ENCODE results near the gene CTR9. TPM values are rescaled to one million over a fixed set of nuclear protein-coding genes. Genes with fewer than 3 reads are reported as not detected.
A peak's percentile ranks its signal among the peaks of the same experiment; 100 is the strongest.

Gene CTR9
- polyA plus RNA-seq, 1 of the 3 experiments (the other 2 are of a cell fraction) = 10.1 TPM

- TF ChIP-seq RFX5 (IDR thresholded peaks at IDR 0.05; ENCODE audit: low read length) (no peak), YY1 (IDR thresholded peaks at IDR 0.05; ENCODE audit: low read depth) (no peak)
Measured at GRCh38 chr11:10728154-10728553, 22.9 kb upstream of the CTR9 start (continued).

- 47% methylated on average over 10 of the region's 20 CpGs for WGBS (ENCODE audit: low lambda C conversion rate)
- ChIA-PET CTCF (interaction anchor here (0.6 to 3.9 kb wide), 5 partner anchors 11 to 325 kb away, joined by 3 to 23 read pairs (median 3); partner anchors contain the start of gene RNF141), POLR2A (interaction anchor here (0.6 kb wide), 1 partner anchor 80 kb away, joined by 5 read pairs; the partner anchor contains the start of gene EIF4G2)
- Histone ChIP-seq H3K9me3 (no peaks in the 10 kb centered on the region), H3F3A (replicated peaks; ENCODE audit: insufficient read depth) (no peaks in the 10 kb centered on the region), H3K9ac (no peak overlapping the region), H3K27ac (ENCODE audit: low read depth in 2 of 2, low read length in 1 of 2) (peak overlapping the region in 1 of 2 experiments; percentile 23; a peak in 1 of 4 replicates), H3K9me2 (no peaks in the 10 kb centered on the region), H3K27me3 (ENCODE audit: insufficient read depth) (no peaks in the 10 kb centered on the region), H2AFZ (ENCODE audit: low read depth) (no peak overlapping the region), H4K20me1 (ENCODE audit: insufficient read depth) (no peaks in the 10 kb centered on the region), H3K36me3 (replicated peaks in 1 of 2; ENCODE audit: control insufficient read depth in 1 of 2, insufficient read depth in 2 of 2, low read length in 1 of 2) (no peaks in the 10 kb centered on the region), H3K4me1 (ENCODE audit: control insufficient read depth in 1 of 2, insufficient read depth in 2 of 2, low read depth in 1 of 2, low read length in 1 of 2) (peaks cover 0 to 4% of the 10 kb centered on the region in 2 experiments; a peak in 2 of 4 replicates), H3K4me3 (ENCODE audit: low read depth in 2 of 2, low read length in 1 of 2) (peak overlapping the region in 1 of 2 experiments; percentile 44; a peak in 2 of 4 replicates), H3K79me2 (ENCODE audit: insufficient read depth) (no peaks in the 10 kb centered on the region), H3K4me2 (0 out of 2 replicates have a peak overlapping the region, but pooled peaks have one; percentile 19)
- TF ChIP-seq, protein P1, sequence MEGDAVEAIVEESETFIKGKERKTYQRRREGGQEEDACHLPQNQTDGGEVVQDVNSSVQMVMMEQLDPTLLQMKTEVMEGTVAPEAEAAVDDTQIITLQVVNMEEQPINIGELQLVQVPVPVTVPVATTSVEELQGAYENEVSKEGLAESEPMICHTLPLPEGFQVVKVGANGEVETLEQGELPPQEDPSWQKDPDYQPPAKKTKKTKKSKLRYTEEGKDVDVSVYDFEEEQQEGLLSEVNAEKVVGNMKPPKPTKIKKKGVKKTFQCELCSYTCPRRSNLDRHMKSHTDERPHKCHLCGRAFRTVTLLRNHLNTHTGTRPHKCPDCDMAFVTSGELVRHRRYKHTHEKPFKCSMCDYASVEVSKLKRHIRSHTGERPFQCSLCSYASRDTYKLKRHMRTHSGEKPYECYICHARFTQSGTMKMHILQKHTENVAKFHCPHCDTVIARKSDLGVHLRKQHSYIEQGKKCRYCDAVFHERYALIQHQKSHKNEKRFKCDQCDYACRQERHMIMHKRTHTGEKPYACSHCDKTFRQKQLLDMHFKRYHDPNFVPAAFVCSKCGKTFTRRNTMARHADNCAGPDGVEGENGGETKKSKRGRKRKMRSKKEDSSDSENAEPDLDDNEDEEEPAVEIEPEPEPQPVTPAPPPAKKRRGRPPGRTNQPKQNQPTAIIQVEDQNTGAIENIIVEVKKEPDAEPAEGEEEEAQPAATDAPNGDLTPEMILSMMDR (IDR thresholded peaks at IDR 0.05) = no peak
- TF ChIP-seq CHD2 (IDR thresholded peaks at IDR 0.05; ENCODE audit: low read length, partially characterized antibody) = peak; percentile 38
- peak; percentile 43; the same call in 1 of the 2 replicates for TF ChIP-seq MXI1 (IDR thresholded peaks at IDR 0.05; ENCODE audit: low read depth, low read length)
- peak; percentile 81 for DNase-seq
Measured at GRCh38 chr11:10728789-10729472, 22.1 kb upstream of the CTR9 start.

- Histone ChIP-seq H2AFZ (ENCODE audit: low read depth) (no peak overlapping the region), H3K4me1 (ENCODE audit: control insufficient read depth in 1 of 2, insufficient read depth in 2 of 2, low read depth in 1 of 2, low read length in 1 of 2) (peaks cover 2 to 4% of the 10 kb centered on the region in 2 experiments; a peak in 2 of 4 replicates), H3K27ac (ENCODE audit: low read depth in 2 of 2, low read length in 1 of 2) (no peak overlapping the region), H3K36me3 (replicated peaks in 1 of 2; ENCODE audit: control insufficient read depth in 1 of 2, insufficient read depth in 2 of 2, low read length in 1 of 2) (no peaks in the 10 kb centered on the region), H3K79me2 (ENCODE audit: insufficient read depth) (no peaks in the 10 kb centered on the region), H3K4me2 (no peak overlapping the region), H3K27me3 (ENCODE audit: insufficient read depth) (no peaks in the 10 kb centered on the region), H3K9ac (no peak overlapping the region), H3K9me2 (no peaks in the 10 kb centered on the region), H4K20me1 (ENCODE audit: insufficient read depth) (no peaks in the 10 kb centered on the region), H3K9me3 (no peaks in the 10 kb centered on the region), H3K4me3 (ENCODE audit: low read depth in 2 of 2, low read length in 1 of 2) (no peak overlapping the region), H3F3A (replicated peaks; ENCODE audit: insufficient read depth) (no peaks in the 10 kb centered on the region)
- 79% methylated on average over 3 of the region's 3 CpGs for WGBS (ENCODE audit: low lambda C conversion rate)
- ChIA-PET CTCF (interaction anchor here (1.0 to 3.9 kb wide), 3 partner anchors 13 to 324 kb away, joined by 3 to 23 read pairs (median 4); partner anchors contain the start of gene RNF141), POLR2A (no interaction called here)
- DNase-seq = no peak
- TF ChIP-seq, protein P1 (IDR thresholded peaks at IDR 0.05) = no peak
- no peak for TF ChIP-seq GABPA (IDR thresholded peaks at IDR 0.05; ENCODE audit: low read depth)
- TF ChIP-seq YY1 (IDR thresholded peaks at IDR 0.05; ENCODE audit: low read depth) = no peak
- TF ChIP-seq, protein P2, sequence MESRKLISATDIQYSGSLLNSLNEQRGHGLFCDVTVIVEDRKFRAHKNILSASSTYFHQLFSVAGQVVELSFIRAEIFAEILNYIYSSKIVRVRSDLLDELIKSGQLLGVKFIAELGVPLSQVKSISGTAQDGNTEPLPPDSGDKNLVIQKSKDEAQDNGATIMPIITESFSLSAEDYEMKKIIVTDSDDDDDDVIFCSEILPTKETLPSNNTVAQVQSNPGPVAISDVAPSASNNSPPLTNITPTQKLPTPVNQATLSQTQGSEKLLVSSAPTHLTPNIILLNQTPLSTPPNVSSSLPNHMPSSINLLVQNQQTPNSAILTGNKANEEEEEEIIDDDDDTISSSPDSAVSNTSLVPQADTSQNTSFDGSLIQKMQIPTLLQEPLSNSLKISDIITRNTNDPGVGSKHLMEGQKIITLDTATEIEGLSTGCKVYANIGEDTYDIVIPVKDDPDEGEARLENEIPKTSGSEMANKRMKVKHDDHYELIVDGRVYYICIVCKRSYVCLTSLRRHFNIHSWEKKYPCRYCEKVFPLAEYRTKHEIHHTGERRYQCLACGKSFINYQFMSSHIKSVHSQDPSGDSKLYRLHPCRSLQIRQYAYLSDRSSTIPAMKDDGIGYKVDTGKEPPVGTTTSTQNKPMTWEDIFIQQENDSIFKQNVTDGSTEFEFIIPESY (IDR thresholded peaks at IDR 0.05; ENCODE audit: borderline replicate concordance, low read depth) = no peak
- TF ChIP-seq EP300 (IDR thresholded peaks at IDR 0.05; ENCODE audit: borderline replicate concordance in 1 of 2, low read depth in 1 of 2, low read length in 1 of 2) = no peak
- TF ChIP-seq FOXJ3 (CRISPR knock-in tag; IDR thresholded peaks at IDR 0.05) = no peak
Measured at GRCh38 chr11:10730151-10730550, 20.9 kb upstream of the CTR9 start.

Measured in SK-N-SH (cell line).